Progenitor cell of endocrine pancreas (in vitro differentiated cells): ENCODE data around the gene COL9A3. TPM values are rescaled to one million over a fixed set of nuclear protein-coding genes. Genes with fewer than 3 reads are reported as not detected.
A peak's percentile ranks its signal among the peaks of the same experiment; 100 is the strongest.
"Not testable (repeated sequence)": the region's sequence is repeated elsewhere in the genome, so short reads cannot be mapped to it uniquely, and the experiment has no call there.

Experiments
- DNase-seq: peaks from one replicate; pipeline ENCODE4 v3.0.0; 2021; ENCODE audit warnings: low spot score; ENCODE audit not compliant: unreplicated experiment
- H3K27ac Mint-ChIP-seq: 2 replicates; pipeline ENCODE4 v1.8.0; 2021; ENCODE audit warnings: mild to moderate bottlenecking, moderate library complexity, mixed read lengths
- H3K27me3 Mint-ChIP-seq: 2 replicates; pipeline ENCODE4 v1.8.0; 2021; ENCODE audit warnings: mixed read lengths
- H3K36me3 Mint-ChIP-seq: 2 replicates; pipeline ENCODE4 v1.8.0; 2022; ENCODE audit warnings: mixed read lengths; ENCODE audit not compliant: insufficient read depth
- H3K4me1 Mint-ChIP-seq: 2 replicates; pipeline ENCODE4 v1.8.0; 2021; ENCODE audit warnings: low read depth, mixed read lengths
- H3K4me3 Mint-ChIP-seq: 2 replicates; pipeline ENCODE4 v1.8.0; 2021; ENCODE audit warnings: low read depth, mild to moderate bottlenecking, moderate library complexity, mixed read lengths
- H3K9me3 Mint-ChIP-seq: 2 replicates; pipeline ENCODE4 v1.8.0; 2021; ENCODE audit warnings: low read depth, mixed read lengths
- total RNA-seq: library from RNA; stranded (reverse); gene quantifications from 2 replicates; pipeline ENCODE4 v1.2.1, GENCODE V29; 2021
- TF ChIP-seq, protein P1 (sequence below): fragments of 200-600 bp; sonication (generic); IDR thresholded peaks from one replicate; pipeline ENCODE4 v1.5.0; 2021; ENCODE audit warnings: antibody characterized with exemption, mild to moderate bottlenecking; ENCODE audit not compliant: unreplicated experiment

COL9A3 gene
- total RNA-seq, 1 donor from 2014 or later: 81.5 TPM

- peaks cover 1% of the 10 kb centered on the region for H3K36me3 Mint-ChIP-seq
- H3K4me3 Mint-ChIP-seq: no peak overlapping the region
- TF ChIP-seq, protein P1, sequence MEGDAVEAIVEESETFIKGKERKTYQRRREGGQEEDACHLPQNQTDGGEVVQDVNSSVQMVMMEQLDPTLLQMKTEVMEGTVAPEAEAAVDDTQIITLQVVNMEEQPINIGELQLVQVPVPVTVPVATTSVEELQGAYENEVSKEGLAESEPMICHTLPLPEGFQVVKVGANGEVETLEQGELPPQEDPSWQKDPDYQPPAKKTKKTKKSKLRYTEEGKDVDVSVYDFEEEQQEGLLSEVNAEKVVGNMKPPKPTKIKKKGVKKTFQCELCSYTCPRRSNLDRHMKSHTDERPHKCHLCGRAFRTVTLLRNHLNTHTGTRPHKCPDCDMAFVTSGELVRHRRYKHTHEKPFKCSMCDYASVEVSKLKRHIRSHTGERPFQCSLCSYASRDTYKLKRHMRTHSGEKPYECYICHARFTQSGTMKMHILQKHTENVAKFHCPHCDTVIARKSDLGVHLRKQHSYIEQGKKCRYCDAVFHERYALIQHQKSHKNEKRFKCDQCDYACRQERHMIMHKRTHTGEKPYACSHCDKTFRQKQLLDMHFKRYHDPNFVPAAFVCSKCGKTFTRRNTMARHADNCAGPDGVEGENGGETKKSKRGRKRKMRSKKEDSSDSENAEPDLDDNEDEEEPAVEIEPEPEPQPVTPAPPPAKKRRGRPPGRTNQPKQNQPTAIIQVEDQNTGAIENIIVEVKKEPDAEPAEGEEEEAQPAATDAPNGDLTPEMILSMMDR: no peak
- H3K4me1 Mint-ChIP-seq: peaks cover 3% of the 10 kb centered on the region
- H3K9me3 Mint-ChIP-seq: no peaks in the 10 kb centered on the region
- H3K27me3 Mint-ChIP-seq: peaks cover 3% of the 10 kb centered on the region
- no peak for DNase-seq
- H3K27ac Mint-ChIP-seq: no peak overlapping the region
Measured at GRCh38 chr20:62873280-62873679, 56.4 kb downstream of the COL9A3 start.

DNA sequence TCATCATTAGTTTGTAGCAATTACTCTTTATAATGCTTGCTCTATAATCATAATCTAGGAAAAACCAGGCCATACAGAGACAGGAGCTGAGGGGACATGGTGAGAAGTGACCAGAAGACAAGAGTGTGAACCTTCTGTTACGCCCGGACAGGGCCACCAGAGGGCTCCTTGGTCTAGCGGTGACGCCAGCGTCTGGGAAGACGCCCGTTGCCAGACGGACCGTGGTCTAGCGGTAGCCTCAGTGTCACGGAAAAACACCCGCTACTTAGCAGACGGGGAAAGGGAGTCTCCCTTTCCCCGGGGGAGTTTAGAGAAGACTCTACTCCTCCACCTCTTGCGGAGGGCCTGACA lies 56.8 kb downstream of the COL9A3 start:
- TF ChIP-seq, protein P1: peak; percentile 61
- H3K4me1 Mint-ChIP-seq, H3K36me3 Mint-ChIP-seq, DNase-seq, H3K27ac Mint-ChIP-seq, H3K4me3 Mint-ChIP-seq, H3K27me3 Mint-ChIP-seq, H3K9me3 Mint-ChIP-seq: not testable (repeated sequence)

DNA sequence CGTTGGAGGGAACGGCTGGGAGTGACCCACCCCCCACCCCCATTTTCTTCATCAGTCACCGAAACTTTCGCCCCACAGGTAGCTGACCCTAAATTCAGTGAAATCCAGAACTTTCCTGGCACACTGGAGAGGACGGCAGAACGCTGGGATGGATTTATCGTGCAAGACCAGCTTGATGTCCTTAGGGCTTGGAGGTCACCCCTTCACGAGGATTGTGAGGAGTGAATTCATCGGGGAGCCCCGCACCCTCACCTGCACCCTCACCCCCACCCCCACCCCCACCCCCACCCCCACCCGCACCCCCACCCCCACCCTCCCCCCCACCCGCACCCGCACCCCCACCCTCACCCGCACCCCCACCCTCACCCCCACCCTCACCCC lies 58.1 kb downstream of the COL9A3 start:
- peak overlapping the region; percentile 47 for H3K27ac Mint-ChIP-seq
- H3K4me1 Mint-ChIP-seq: peaks cover 3% of the 10 kb centered on the region
- H3K27me3 Mint-ChIP-seq: peaks cover 3% of the 10 kb centered on the region
- no peaks in the 10 kb centered on the region for H3K9me3 Mint-ChIP-seq
- DNase-seq: no peak
- TF ChIP-seq, protein P1: no peak
- peaks cover 1% of the 10 kb centered on the region for H3K36me3 Mint-ChIP-seq
- no peak overlapping the region for H3K4me3 Mint-ChIP-seq

DNA sequence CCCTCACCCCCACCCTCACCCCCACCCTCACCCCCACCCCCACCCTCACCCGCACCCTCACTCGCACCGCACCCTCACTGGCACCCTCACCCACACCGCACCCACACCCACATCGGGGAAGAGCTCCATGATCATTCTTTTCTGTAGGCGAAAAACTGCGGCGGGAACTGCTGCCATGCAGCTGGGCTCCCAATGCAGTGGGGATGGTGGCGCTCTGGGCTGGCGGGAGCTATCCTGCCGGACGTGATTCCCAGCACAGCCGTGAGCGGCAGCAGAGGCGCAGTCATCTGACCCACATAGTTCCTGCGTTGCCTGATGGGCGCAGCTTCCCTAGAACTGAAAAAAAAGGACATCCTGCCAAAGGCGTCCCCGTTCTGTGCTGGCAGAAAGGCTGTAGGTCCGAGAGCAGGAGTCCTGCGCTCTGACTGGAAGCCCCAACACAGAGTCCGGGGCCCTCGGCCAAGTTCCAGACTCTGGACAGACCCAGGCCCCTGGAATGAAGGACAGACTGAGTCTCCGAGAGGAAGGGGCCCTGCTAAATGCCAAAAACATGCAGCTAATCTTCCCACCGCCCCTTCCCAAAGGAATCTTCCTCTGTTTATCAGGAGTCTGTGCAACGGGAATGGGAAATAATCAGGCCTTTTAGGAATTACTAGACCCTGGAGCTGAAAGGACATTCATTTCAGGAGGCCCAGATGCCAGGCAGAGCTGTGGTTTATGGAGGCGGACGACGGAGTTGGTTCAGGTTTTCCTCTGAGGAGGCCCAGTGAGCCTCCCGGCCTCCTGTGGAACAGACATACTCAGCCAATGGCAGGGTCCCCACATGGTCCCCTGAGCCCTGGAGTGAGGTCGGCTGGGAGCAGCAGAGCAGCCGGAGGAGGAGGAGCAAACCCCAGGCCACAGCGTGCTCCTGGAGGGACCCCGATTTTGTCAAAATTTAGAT lies 58.8 kb downstream of the COL9A3 start:
- H3K9me3 Mint-ChIP-seq: no peaks in the 10 kb centered on the region
- peaks cover 3% of the 10 kb centered on the region for H3K27me3 Mint-ChIP-seq
- peak overlapping the region; percentile 91 for H3K27ac Mint-ChIP-seq
- TF ChIP-seq, protein P1: peak; percentile 57
- no peak overlapping the region for H3K4me3 Mint-ChIP-seq
- peaks cover 1% of the 10 kb centered on the region for H3K36me3 Mint-ChIP-seq
- peaks cover 3% of the 10 kb centered on the region for H3K4me1 Mint-ChIP-seq
- DNase-seq: peak; percentile 62

DNA sequence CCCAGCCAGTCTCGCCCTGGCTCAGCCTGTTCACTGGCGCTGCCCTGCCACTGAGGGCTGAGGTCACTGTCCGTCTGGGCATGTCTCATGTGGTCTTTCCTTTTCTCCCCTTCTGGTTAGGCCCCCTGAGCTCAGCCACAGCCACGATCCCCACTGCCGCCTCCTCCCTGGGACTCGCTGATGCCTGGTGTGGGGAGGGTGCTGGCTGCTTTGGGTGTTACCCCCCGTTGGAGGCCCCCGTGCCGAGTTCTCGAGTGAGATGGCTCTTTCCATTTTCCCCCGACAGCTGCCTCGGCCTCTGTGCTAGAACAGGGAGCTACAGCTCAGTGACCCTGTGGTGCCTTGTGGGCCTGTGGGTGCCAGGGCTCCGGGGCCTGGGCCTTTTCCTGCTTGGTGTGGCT lies 59.7 kb downstream of the COL9A3 start:
- Mint-ChIP-seq H3K4me3 (no peak overlapping the region), H3K27me3 (peaks cover 3% of the 10 kb centered on the region), H3K27ac (no peak overlapping the region), H3K9me3 (no peaks in the 10 kb centered on the region), H3K4me1 (peaks cover 3% of the 10 kb centered on the region), H3K36me3 (peaks cover 4% of the 10 kb centered on the region)
- TF ChIP-seq, protein P1: no peak
- DNase-seq: no peak
